Body of pancreas (tissue), 4 donors: ENCODE results near the gene GRID2. TPM values are rescaled to one million over a fixed set of nuclear protein-coding genes. Genes with fewer than 3 reads are reported as not detected.

Experiments used
- ATAC-seq: fragments of 150-250 bp; one replicate; pipeline ENCODE4 v1.9.1; 2016
- DNase-seq, 4 donors: peaks; one replicate each; pipeline ENCODE4 v3.0.0-alpha.2; 2019
- H3K27ac ChIP-seq, 4 donors: fragments of 200-600 bp; sonication (generic); 1 replicate in 3 of 4; 2 replicates in 1 of 4; pipeline versions ENCODE4 v1.5.1 to v1.6.1; 2016 to 2019; ENCODE audit warnings: mild to moderate bottlenecking in 1 of 4, mixed read lengths in 1 of 4, moderate library complexity in 1 of 4
- H3K27me3 ChIP-seq, 2 donors: fragments of 200-600 bp; sonication (generic); one replicate each; pipeline ENCODE4 v1.6.0; 2016; ENCODE audit warnings: mild to moderate bottlenecking in 1 of 2
- H3K36me3 ChIP-seq, 2 donors: fragments of 200-600 bp; sonication (generic); replicated peaks in 1 of 2; 2 replicates each; pipeline ENCODE4 v1.5.1; 2016; ENCODE audit warnings: low read depth in 2 of 2; ENCODE audit not compliant: insufficient read depth in 1 of 2
- H3K4me1 ChIP-seq: fragments of 200-600 bp; sonication (generic); one replicate; pipeline ENCODE4 v1.6.0; 2016
- H3K4me3 ChIP-seq, 2 donors: fragments of 200-600 bp; sonication (generic); 1 replicate in 1 of 2; 2 replicates in 1 of 2; pipeline ENCODE4 v1.5.1; 2016 to 2019
- H3K9me3 ChIP-seq, 3 donors: fragments of 200-600 bp; sonication (generic); 1 replicate in 2 of 3; 2 replicates in 1 of 3; pipeline ENCODE4 v1.5.1; 2016
- POLR2A ChIP-seq, 3 donors: fragments of 450-650 bp; IDR thresholded peaks; one replicate each; pipeline ENCODE4 v1.6.1; 2016; ENCODE audit warnings: antibody characterized with exemption in 3 of 3, mild to moderate bottlenecking in 2 of 3
- WGBS, 2 donors: methylation state at CpG; one replicate each; pipeline ENCODE4 v1.1.5; 2017; 5-methylcytosine and 5-hydroxymethylcytosine counted together
- intact Hi-C: fragments of 100-400 bp; cut with DNase I; formaldehyde crosslinking; loops from one replicate; pipeline ENCODE4 v1.15.1; 2023
- total RNA-seq, 2 donors: library from RNA; depleted of rRNA; stranded (reverse); fragments of >200 nt; gene quantifications; one replicate each; pipeline ENCODE4 v1.1.0, GENCODE V29; 2016
- TF ChIP-seq, protein P1 (sequence below), 7 experiments: fragments of 450-650 bp in 4 of 7; fragments of 200-600 bp in 3 of 7; sonication (generic) in 3 of 7; IDR thresholded peaks; one replicate each; pipeline ENCODE4 v1.5.1; 2016 to 2019; ENCODE audit warnings: antibody characterized with exemption in 7 of 7

GRID2 gene
- total RNA-seq, 2 donors from 2014 or later, result not detected

- Histone ChIP-seq H3K27ac (no peak overlapping the region), H3K9me3 (no peaks in the 10 kb centered on the region), H3K36me3 (no peaks in the 10 kb centered on the region), H3K4me1 (no peaks in the 10 kb centered on the region), H3K4me3 (no peak overlapping the region), H3K27me3 (no peaks in the 10 kb centered on the region)
- DNase-seq (no peak), ATAC-seq (no peak)
- TF ChIP-seq, protein P1, sequence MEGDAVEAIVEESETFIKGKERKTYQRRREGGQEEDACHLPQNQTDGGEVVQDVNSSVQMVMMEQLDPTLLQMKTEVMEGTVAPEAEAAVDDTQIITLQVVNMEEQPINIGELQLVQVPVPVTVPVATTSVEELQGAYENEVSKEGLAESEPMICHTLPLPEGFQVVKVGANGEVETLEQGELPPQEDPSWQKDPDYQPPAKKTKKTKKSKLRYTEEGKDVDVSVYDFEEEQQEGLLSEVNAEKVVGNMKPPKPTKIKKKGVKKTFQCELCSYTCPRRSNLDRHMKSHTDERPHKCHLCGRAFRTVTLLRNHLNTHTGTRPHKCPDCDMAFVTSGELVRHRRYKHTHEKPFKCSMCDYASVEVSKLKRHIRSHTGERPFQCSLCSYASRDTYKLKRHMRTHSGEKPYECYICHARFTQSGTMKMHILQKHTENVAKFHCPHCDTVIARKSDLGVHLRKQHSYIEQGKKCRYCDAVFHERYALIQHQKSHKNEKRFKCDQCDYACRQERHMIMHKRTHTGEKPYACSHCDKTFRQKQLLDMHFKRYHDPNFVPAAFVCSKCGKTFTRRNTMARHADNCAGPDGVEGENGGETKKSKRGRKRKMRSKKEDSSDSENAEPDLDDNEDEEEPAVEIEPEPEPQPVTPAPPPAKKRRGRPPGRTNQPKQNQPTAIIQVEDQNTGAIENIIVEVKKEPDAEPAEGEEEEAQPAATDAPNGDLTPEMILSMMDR (IDR thresholded peaks at IDR 0.05), result no peak
- TF ChIP-seq POLR2A (IDR thresholded peaks at IDR 0.05), result no peak
- 60 to 72% methylated on average over 3 of the region's 3 CpGs for WGBS, 2 donors
- intact Hi-C loops, result no loop called here
These were observed 649.7 kb downstream of the GRID2 start for GRCh38 chr4:92953462-92953861.

- DNase-seq (no peak), ATAC-seq (no peak)
- Histone ChIP-seq H3K9me3 (no peaks in the 10 kb centered on the region), H3K4me3 (no peak overlapping the region), H3K27me3 (no peaks in the 10 kb centered on the region), H3K36me3 (no peaks in the 10 kb centered on the region), H3K27ac (no peak overlapping the region), H3K4me1 (no peaks in the 10 kb centered on the region)
- WGBS, 2 donors, result 94% methylated on average over 2 of the region's 2 CpGs
- no peak for TF ChIP-seq POLR2A (IDR thresholded peaks at IDR 0.05)
- TF ChIP-seq, protein P1 (IDR thresholded peaks at IDR 0.05), result no peak
- intact Hi-C loops, result no loop called here
These were observed 658.1 kb downstream of the GRID2 start for GRCh38 chr4:92961881-92962280.

GRCh38 chr4:92962831-92963230 is 659.1 kb downstream of the GRID2 start:
- Histone ChIP-seq H3K27ac (no peak overlapping the region), H3K36me3 (no peaks in the 10 kb centered on the region), H3K4me1 (no peaks in the 10 kb centered on the region), H3K4me3 (no peak overlapping the region), H3K27me3 (no peaks in the 10 kb centered on the region), H3K9me3 (no peaks in the 10 kb centered on the region)
- TF ChIP-seq, protein P1 (IDR thresholded peaks at IDR 0.05), result no peak
- intact Hi-C loops, result no loop called here
- DNase-seq (no peak), ATAC-seq (no peak)
- WGBS, 2 donors, result 89 to 96% methylated on average over 2 of the region's 2 CpGs

DNA sequence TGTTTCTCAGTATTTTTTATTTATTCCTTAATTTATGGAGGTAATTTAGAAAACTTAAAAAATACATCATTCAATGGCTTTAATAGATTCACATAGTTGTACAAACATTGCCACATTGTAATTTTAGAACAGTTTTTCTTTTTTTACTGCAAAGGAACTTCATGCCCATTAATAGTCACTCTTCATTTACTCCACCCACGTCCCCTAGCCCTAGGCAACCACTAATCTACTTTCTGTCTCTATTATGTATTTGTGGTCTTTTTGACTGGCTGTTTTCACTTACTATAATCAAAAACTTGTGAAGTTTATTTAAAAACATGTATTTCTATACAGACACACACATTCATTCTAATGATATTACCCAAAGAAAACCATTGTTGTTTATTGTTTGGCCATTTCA is 664.8 kb downstream of the GRID2 start:
- DNase-seq, result no peak
- Histone ChIP-seq H3K4me1 (peaks cover 9% of the 10 kb centered on the region), H3K9me3 (no peaks in the 10 kb centered on the region), H3K4me3 (no peak overlapping the region), H3K27me3 (no peaks in the 10 kb centered on the region), H3K27ac (no peak overlapping the region), H3K36me3 (no peaks in the 10 kb centered on the region)
- ATAC-seq, result no peak
- TF ChIP-seq POLR2A (IDR thresholded peaks at IDR 0.05), result no peak
- TF ChIP-seq, protein P1 (IDR thresholded peaks at IDR 0.05), result no peak
- WGBS, 2 donors, result 91 to 92% methylated on average over 1 of the region's 1 CpG
- intact Hi-C loops, result no loop called here

DNA sequence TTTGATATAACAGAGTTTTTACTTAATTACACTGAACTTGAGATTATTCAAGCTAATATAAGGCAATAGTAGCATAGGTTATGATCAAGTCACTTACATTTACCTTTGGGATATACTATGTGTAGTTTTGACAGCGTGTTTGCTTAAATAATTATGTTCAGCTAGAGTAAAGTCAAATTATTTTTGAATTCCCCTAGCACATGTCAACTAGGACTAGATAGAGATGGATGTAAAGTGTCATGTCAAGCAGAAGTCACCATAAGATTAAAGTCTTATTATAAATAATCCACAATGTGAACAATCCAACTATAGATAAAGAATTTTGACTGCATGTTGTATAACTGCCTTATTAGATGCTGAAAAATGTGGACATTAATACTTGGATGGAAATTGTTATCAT is 665.2 kb downstream of the GRID2 start:
- no peak for TF ChIP-seq POLR2A (IDR thresholded peaks at IDR 0.05)
- TF ChIP-seq, protein P1 (IDR thresholded peaks at IDR 0.05), result no peak
- Histone ChIP-seq H3K9me3 (no peaks in the 10 kb centered on the region), H3K4me3 (no peak overlapping the region), H3K27me3 (no peaks in the 10 kb centered on the region), H3K36me3 (no peaks in the 10 kb centered on the region), H3K27ac (no peak overlapping the region), H3K4me1 (peaks cover 9% of the 10 kb centered on the region)
- WGBS, 2 donors, result 94 to 100% methylated on average over 1 of the region's 1 CpG
- intact Hi-C loops, result no loop called here
- ATAC-seq, result no peak
- no peak for DNase-seq
